ENCODE results near the gene ESCO1.
"Not testable (repeated sequence)": the region's sequence is repeated elsewhere in the genome, so short reads cannot be mapped to it uniquely, and the experiment has no call there.

DNA sequence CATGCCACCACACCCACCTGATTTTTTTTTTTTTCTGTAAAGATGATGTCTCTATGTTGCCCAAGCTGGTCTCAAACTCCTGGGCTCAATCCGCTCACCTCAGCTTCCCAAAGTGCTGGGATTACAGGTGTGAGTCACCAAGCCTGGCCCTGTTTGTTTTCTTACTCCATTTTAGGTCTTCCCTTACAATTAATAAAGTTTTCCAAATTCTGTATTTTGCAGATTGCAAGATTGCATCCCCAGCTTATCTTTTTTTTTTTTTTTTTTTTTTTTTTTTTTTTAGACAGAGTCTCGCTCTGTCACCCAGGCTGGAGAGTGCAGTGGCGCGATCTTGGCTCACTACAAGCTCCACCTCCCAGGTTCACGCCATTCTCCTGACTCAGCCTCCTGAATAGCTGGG, 39.9 kb upstream of the ESCO1 start:
- TF ChIP-seq, protein P1, sequence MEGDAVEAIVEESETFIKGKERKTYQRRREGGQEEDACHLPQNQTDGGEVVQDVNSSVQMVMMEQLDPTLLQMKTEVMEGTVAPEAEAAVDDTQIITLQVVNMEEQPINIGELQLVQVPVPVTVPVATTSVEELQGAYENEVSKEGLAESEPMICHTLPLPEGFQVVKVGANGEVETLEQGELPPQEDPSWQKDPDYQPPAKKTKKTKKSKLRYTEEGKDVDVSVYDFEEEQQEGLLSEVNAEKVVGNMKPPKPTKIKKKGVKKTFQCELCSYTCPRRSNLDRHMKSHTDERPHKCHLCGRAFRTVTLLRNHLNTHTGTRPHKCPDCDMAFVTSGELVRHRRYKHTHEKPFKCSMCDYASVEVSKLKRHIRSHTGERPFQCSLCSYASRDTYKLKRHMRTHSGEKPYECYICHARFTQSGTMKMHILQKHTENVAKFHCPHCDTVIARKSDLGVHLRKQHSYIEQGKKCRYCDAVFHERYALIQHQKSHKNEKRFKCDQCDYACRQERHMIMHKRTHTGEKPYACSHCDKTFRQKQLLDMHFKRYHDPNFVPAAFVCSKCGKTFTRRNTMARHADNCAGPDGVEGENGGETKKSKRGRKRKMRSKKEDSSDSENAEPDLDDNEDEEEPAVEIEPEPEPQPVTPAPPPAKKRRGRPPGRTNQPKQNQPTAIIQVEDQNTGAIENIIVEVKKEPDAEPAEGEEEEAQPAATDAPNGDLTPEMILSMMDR (conservative IDR thresholded peaks at IDR 0.05; ENCODE audit: low read depth in 2 of 2): not testable (repeated sequence)
- TF ChIP-seq EZH2 (IDR thresholded peaks at IDR 0.05; ENCODE audit: low read depth, unreplicated experiment); POLR2AphosphoS5 (IDR thresholded peaks at IDR 0.05; ENCODE audit: low read depth); JUNB (IDR thresholded peaks at IDR 0.05; ENCODE audit: unreplicated experiment); EZH2phosphoT487 (IDR thresholded peaks at IDR 0.05; ENCODE audit: unreplicated experiment); CREB1 (CRISPR knock-in tag; IDR thresholded peaks at IDR 0.05; ENCODE audit: low read depth); STAT1 (IDR thresholded peaks at IDR 0.05; ENCODE audit: unreplicated experiment); ZNF114 (CRISPR knock-in tag; IDR thresholded peaks at IDR 0.05); ZNF331 (CRISPR knock-in tag; IDR thresholded peaks at IDR 0.05; ENCODE audit: low read depth); NANOG (IDR thresholded peaks at IDR 0.05; ENCODE audit: borderline replicate concordance): not testable (repeated sequence)
- TF ChIP-seq, protein P2, sequence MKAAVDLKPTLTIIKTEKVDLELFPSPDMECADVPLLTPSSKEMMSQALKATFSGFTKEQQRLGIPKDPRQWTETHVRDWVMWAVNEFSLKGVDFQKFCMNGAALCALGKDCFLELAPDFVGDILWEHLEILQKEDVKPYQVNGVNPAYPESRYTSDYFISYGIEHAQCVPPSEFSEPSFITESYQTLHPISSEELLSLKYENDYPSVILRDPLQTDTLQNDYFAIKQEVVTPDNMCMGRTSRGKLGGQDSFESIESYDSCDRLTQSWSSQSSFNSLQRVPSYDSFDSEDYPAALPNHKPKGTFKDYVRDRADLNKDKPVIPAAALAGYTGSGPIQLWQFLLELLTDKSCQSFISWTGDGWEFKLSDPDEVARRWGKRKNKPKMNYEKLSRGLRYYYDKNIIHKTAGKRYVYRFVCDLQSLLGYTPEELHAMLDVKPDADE (IDR thresholded peaks at IDR 0.05): not testable (repeated sequence)
- TF ChIP-seq, protein P3, sequence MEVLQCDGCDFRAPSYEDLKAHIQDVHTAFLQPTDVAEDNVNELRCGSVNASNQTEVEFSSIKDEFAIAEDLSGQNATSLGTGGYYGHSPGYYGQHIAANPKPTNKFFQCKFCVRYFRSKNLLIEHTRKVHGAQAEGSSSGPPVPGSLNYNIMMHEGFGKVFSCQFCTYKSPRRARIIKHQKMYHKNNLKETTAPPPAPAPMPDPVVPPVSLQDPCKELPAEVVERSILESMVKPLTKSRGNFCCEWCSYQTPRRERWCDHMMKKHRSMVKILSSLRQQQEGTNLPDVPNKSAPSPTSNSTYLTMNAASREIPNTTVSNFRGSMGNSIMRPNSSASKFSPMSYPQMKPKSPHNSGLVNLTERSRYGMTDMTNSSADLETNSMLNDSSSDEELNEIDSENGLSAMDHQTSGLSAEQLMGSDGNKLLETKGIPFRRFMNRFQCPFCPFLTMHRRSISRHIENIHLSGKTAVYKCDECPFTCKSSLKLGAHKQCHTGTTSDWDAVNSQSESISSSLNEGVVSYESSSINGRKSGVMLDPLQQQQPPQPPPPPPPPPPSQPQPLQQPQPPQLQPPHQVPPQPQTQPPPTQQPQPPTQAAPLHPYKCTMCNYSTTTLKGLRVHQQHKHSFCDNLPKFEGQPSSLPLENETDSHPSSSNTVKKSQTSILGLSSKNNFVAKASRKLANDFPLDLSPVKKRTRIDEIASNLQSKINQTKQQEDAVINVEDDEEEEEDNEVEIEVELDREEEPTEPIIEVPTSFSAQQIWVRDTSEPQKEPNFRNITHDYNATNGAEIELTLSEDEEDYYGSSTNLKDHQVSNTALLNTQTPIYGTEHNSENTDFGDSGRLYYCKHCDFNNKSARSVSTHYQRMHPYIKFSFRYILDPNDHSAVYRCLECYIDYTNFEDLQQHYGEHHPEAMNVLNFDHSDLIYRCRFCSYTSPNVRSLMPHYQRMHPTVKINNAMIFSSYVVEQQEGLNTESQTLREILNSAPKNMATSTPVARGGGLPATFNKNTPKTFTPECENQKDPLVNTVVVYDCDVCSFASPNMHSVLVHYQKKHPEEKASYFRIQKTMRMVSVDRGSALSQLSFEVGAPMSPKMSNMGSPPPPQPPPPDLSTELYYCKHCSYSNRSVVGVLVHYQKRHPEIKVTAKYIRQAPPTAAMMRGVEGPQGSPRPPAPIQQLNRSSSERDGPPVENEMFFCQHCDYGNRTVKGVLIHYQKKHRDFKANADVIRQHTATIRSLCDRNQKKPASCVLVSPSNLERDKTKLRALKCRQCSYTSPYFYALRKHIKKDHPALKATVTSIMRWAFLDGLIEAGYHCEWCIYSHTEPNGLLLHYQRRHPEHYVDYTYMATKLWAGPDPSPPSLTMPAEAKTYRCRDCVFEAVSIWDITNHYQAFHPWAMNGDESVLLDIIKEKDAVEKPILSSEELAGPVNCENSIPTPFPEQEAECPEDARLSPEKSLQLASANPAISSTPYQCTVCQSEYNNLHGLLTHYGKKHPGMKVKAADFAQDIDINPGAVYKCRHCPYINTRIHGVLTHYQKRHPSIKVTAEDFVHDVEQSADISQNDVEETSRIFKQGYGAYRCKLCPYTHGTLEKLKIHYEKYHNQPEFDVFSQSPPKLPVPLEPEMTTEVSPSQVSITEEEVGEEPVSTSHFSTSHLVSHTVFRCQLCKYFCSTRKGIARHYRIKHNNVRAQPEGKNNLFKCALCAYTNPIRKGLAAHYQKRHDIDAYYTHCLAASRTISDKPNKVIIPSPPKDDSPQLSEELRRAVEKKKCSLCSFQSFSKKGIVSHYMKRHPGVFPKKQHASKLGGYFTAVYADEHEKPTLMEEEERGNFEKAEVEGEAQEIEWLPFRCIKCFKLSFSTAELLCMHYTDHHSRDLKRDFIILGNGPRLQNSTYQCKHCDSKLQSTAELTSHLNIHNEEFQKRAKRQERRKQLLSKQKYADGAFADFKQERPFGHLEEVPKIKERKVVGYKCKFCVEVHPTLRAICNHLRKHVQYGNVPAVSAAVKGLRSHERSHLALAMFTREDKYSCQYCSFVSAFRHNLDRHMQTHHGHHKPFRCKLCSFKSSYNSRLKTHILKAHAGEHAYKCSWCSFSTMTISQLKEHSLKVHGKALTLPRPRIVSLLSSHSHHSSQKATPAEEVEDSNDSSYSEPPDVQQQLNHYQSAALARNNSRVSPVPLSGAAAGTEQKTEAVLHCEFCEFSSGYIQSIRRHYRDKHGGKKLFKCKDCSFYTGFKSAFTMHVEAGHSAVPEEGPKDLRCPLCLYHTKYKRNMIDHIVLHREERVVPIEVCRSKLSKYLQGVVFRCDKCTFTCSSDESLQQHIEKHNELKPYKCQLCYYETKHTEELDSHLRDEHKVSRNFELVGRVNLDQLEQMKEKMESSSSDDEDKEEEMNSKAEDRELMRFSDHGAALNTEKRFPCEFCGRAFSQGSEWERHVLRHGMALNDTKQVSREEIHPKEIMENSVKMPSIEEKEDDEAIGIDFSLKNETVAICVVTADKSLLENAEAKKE (CRISPR knock-in tag; IDR thresholded peaks at IDR 0.05): not testable (repeated sequence)
- TF ChIP-seq, protein P4, sequence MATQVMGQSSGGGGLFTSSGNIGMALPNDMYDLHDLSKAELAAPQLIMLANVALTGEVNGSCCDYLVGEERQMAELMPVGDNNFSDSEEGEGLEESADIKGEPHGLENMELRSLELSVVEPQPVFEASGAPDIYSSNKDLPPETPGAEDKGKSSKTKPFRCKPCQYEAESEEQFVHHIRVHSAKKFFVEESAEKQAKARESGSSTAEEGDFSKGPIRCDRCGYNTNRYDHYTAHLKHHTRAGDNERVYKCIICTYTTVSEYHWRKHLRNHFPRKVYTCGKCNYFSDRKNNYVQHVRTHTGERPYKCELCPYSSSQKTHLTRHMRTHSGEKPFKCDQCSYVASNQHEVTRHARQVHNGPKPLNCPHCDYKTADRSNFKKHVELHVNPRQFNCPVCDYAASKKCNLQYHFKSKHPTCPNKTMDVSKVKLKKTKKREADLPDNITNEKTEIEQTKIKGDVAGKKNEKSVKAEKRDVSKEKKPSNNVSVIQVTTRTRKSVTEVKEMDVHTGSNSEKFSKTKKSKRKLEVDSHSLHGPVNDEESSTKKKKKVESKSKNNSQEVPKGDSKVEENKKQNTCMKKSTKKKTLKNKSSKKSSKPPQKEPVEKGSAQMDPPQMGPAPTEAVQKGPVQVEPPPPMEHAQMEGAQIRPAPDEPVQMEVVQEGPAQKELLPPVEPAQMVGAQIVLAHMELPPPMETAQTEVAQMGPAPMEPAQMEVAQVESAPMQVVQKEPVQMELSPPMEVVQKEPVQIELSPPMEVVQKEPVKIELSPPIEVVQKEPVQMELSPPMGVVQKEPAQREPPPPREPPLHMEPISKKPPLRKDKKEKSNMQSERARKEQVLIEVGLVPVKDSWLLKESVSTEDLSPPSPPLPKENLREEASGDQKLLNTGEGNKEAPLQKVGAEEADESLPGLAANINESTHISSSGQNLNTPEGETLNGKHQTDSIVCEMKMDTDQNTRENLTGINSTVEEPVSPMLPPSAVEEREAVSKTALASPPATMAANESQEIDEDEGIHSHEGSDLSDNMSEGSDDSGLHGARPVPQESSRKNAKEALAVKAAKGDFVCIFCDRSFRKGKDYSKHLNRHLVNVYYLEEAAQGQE (IDR thresholded peaks at IDR 0.05; ENCODE audit: unreplicated experiment): not testable (repeated sequence)

Measured in GM23338 (cell line).